Fibroblast of gingiva (primary cell): ENCODE measurements around the gene FAAH.

Experiments
- DNase-seq: peaks from one replicate; pipeline ENCODE4 v3.0.0-alpha.2; 2011; ENCODE audit warnings: low read depth

FAAH gene

DNA sequence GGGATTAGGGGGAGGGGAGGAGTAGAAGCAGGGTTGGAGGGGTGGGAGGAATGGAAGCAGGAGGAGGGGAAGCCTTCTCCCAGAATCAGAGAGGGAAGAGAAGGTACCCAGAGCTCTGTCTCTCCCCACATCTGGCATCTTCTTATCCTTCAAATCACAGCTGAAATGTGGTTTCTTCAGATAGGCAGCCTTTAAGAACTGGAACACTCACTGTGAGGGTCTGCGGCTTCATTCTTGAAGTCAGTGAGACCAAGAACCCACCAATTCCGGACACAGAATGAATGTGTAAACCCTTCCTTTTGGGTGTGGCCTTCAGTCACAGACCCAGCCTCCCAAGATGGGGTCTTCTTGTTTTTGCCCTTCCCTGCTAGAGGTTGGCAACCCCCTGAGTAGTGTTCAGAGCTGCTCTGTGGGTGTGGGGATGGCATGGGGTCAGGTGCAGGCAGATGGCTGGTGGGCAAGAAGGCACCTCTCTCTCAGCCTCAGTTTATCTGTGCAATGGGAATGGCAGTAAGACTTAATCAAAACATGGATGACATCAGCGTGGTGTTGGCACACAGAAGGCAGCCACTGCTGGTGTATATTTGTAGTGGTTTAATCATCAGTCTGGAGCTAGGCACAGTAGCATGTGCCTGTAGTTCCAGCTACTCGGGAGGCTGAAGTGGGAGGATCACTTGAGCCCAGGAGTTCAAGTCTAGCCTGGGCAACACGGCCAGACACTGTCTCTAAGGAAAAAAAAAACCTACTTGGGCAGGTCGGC, 7.2 kb downstream of the FAAH start:
- DNase-seq: peak; percentile 36

DNA sequence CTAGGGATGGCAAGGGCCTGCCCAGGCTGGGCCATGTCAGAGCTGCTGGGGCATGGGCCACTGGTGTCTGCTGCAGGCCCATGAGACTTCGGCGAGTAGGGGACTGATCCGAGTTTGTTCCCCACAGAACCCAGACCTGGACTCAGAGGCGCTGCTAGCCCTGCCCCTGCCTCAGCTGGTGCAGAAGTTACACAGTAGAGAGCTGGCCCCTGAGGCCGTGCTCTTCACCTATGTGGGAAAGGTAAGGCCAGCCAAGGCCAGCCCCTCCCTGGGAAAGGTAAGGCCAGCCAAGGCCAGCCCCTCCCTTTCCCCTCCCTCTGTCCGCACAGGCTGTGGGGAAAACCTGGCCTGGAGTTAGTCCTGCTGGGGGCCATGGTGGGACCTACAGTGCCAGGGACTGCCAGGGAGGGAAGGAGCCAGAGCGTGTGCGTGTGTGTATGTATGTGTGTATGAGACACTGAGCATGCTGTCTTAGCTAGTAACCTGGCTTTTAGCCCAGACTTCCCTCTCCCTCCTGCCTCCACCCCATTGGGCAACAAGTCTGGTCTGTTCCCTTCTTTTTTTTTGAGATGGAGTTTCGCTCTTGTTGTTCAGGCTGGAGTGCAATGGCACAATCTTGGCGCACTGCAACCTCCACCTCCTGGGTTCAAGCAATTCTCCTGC, 8.0 kb downstream of the FAAH start:
- peak; percentile 97 for DNase-seq

DNA sequence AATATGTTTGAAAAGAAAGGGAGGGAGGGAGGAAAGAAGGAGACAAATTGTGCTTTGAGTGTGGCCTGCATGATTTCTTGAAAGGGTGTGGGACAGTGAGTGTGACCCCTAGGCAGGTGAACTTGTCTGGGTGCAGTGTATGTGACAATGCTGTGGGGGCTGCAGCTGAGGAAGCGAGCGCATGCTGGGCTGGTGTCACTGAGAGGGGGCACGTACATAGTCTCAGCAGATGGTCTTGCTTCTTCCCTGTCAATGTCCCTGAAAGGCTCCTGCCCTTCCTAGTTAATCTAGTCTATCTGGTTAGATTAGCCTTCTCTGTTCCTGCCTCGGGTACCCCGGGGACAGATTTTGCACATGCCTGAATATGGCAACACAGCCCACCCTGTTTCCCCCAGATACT, 9.8 kb downstream of the FAAH start:
- no peak for DNase-seq

DNA sequence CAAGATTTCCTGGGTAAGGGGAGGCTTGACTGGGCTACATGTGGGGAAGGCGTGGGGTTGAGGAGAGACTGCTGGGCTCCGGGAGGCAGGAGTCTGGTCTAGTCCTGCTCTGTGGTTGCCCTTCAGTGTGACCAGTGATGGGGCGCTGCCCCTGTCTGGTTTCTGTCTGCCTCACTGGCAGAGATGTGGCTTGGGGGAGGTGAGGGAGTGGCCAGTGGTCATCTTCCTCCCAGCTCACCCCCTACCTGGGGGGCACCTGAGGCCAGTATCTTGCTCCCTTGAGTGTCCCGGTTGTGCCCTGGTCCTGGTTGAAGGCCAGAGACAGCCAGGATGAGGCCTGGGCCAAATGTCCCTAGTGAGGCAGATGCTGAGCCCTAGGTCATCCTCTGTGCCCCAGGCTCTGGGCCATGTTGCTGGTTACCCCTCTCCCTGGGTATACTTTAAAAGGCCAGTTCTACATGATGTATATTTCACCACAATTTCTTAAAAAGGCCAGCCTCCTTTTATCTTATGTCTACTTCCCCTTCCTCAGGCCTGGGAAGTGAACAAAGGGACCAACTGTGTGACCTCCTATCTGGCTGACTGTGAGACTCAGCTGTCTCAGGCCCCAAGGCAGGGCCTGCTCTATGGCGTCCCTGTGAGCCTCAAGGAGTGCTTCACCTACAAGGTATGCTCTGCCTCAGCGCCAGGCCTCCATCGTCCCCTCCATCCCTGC, 10.5 kb downstream of the FAAH start:
- no peak for DNase-seq

DNA sequence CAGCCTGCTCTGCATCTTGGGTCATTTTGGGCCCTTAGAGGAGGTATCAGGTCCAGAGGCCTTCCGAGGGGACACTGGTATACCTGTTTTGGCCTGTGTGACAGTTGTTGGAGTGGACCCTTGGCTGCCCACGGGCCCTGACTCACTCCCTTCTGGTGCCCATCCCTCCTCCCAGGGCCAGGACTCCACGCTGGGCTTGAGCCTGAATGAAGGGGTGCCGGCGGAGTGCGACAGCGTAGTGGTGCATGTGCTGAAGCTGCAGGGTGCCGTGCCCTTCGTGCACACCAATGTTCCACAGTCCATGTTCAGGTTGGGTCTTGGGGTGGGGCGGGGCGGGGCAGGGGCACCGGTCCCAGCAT, 11.1 kb downstream of the FAAH start:
- no peak for DNase-seq

DNA sequence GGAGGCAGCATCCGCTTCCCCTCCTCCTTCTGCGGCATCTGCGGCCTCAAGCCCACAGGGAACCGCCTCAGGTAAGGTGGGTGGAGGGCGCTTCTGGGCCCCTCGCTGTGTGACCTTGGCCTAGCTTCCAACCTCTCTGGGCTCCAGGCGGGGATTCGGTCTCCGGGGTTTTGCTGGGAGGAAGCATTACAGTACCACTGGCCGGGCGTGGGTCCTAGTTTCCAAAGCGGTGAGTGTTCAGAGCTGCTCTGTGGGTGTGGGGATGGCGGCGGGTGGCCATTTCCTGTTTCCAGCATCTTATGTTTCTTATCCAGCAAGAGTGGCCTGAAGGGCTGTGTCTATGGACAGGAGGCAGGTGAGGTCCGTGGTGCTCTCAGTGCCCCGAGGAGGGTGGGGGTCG, 11.6 kb downstream of the FAAH start:
- no peak for DNase-seq

DNA sequence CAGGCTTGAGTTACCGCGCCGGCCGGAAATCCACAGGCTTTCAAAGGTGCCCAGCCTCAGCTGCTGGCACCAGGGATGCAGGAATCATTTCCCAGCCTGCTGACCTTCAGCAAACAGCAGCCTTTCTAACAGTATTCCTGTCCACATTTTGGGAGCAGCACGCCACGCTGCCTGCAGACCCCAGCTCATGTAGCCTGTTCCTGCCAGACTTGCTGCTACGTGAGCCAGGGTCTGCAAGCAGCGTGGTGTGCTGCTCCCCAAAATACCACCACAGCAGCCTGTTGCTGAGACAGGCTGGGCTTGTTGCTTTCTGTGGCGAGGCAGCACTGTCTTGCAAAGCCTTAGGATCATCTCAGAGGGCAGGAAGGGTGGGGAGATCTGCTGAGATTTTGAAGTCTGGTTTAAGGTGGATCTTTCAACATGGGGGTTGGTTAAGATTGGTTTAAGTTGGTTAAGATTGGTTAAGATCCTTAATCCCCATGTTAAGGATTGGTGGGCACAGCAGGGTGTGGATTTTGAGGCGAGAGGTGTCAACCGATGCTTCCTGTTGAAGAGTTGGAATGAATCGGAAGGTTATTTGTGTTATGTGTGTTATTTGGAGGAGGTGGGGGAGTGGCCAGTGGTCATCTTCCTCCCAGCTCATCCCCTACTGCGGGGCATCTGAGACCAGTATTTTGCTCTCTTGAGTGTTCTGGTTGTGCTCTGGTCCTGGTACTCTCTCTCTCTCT, 12.9 kb downstream of the FAAH start:
- no peak for DNase-seq

DNA sequence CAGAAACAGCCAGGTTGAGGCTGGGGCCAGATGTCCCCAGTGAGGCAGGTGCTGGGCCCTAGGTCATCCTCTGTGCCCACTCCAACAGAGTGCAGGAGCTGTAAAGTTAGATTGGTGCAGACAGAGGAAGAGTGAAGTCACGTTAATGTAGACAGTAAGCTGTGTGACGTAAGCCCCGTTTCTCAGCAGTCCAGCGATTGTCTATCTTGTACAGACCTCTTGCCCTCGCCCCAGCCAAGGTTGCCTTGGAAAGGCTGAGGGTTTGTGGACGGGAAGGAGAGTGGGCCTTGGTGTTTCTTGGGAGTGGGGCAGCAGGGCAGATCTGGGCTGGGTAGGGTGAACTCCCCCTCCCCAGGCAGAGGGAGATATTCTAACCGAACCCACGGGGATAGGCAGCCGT, 13.5 kb downstream of the FAAH start:
- DNase-seq: no peak

DNA sequence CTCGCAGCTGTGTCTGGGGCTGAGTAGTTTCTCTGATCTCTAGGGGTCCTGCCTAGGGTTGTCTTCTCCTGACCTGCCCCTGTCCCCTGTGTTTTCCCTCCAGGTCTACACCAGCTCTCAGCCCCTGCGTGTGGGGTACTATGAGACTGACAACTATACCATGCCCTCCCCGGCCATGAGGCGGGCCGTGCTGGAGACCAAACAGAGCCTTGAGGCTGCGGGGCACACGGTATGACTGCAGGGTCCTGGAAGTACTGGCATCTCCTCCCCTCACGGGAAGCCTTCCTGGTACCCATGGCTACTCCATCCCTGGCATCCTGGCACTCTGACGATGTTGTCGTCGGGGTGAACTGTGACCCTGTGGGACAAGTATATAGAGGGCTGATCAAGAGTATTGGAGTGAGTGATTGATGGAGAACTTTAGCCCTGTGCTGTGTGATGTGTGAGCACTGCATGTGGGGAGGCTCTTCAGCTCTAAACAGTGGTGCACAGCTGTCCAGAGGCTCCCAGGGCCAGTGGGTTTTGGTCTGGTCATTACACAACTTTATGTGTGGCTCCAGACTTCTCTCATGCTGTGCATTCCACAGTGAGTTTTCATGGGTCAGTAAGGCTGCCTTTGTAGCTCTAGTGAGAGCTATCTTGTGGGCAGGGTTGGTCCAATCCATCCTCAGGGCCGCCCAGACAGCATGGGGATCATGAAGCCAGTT, 14.4 kb downstream of the FAAH start:
- no peak for DNase-seq

DNA sequence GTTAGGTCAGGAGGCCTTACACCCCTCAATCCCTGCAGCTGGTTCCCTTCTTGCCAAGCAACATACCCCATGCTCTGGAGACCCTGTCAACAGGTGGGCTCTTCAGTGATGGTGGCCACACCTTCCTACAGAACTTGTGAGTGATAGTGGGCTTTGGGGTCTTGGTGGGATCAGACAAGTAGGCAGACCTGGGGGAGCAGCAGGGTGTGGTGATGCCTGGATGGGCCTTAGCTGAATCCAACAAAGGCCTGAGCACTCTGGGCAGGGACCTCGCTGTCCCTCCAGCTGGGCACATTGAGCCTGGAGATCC, 14.9 kb downstream of the FAAH start:
- DNase-seq: no peak

DNA sequence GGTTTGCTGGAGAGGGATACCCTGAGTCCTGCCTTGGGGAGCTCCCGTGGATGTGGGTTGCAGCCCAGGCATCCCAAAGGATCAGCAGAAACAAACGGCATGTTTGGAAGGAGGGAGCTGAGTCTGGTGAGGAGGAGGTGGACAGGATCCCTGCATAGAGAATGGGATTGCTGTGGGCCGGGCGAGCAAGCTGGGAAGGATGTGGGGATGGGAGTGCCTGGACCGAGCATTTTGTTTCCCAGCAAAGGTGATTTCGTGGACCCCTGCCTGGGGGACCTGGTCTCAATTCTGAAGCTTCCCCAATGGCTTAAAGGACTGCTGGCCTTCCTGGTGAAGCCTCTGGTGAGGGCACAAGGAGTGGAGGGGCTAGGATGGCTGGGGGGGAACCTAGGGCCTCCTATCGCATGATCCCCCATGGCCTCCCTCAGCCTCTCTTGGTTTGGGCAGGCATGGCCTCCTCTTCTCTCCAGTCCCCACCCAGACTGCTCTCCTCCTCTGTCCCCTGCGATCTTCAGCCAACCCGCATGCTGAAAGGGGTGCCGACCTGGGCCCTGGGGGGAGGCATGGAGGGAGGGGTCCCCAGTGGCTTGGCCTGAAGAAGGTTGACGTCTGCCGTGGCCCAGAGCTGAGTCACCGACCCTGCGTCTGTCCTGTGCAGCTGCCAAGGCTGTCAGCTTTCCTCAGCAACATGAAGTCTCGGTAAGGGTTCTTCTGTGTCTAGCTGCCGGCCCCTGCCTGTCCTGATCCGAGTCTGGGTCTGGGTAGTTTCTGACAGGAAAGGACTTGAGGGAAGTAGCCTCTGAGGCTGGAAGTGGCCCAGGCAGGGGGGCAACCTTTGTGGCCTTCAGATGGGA, 16.3 kb downstream of the FAAH start:
- peak; percentile 17 for DNase-seq

DNA sequence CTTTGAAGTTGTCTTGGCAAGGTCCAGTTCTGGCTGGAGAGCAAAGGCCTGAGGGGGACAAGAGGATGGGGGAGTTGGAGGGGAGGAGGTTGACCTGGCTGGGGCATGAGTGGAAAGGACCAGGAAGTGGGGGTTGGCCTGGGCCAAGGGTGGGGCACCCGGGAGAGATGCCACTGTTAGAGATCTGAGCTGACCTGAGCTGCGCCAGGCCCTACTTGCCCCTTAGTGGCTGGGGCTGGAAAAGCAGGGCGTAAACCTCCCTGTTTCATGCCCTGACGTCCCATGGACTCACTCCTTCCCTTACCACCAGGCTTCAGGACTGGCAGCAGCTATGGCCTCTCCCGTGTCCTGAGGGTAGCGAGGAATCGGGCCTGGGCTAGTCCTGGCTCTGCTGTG, 16.9 kb downstream of the FAAH start:
- no peak for DNase-seq

DNA sequence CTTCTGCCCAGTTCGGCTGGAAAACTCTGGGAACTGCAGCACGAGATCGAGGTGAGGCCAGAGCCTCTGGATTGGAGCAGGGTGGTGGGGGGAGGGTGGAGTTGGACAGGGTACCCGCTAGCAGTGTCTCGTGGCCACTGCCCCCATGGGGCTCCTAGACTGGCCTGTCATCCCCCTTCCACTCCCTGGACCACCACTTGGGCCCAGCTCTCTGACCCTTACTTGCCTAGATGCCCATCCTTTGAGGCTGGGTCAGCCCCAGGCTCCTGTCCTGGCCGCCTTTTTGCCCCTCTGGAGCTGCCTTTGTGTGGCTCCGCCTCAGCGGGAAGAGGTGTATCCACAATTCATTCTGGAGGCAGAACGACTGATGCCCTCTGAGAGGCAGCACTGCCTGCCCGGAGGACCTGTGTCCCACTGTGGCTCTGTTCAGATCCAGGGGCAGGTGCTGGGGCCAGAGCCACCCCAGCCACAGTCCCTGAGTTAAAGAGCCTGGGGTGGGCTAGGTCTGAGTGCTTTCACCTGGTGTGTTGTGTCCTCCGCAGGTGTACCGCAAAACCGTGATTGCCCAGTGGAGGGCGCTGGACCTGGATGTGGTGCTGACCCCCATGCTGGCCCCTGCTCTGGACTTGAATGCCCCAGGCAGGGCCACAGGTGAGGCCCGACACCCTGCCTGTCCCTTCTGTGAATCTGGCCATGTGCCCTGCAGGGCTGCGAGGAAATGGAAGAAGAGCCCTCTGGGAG, 17.7 kb downstream of the FAAH start:
- DNase-seq: no peak

DNA sequence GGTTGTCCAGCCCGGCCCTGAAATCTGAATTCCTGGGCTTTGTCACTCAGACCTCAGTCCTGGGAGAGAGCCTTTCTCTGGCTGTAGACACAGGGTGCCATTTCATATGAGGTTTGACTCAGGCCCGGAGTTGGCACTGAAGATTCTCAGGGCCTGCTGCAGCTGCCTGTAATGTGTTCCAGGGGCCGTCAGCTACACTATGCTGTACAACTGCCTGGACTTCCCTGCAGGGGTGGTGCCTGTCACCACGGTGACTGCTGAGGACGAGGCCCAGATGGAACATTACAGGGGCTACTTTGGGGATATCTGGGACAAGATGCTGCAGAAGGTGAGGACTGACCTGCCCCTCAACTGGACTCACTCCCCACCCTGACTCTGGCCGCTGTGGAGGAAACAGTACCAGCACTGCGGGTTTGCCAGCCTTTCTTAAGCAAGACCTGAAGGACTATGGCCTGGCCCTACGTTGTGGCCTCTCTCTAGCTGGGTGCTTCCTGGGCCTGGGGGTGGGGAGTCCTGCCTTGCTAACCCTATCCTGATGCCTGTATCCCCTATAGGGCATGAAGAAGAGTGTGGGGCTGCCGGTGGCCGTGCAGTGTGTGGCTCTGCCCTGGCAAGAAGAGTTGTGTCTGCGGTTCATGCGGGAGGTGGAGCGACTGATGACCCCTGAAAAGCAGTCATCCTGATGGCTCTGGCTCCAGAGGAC, 18.9 kb downstream of the FAAH start:
- DNase-seq: no peak

DNA sequence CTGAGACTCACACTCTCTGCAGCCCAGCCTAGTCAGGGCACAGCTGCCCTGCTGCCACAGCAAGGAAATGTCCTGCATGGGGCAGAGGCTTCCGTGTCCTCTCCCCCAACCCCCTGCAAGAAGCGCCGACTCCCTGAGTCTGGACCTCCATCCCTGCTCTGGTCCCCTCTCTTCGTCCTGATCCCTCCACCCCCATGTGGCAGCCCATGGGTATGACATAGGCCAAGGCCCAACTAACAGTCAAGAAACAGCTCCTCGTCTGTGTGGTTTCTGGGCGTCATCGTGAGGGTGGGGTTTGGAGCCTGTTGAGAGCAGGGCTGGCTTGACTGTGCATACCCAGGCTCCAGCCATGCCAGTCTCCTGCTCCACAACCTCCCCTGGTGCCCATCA, 19.5 kb downstream of the FAAH start:
- no peak for DNase-seq

DNA sequence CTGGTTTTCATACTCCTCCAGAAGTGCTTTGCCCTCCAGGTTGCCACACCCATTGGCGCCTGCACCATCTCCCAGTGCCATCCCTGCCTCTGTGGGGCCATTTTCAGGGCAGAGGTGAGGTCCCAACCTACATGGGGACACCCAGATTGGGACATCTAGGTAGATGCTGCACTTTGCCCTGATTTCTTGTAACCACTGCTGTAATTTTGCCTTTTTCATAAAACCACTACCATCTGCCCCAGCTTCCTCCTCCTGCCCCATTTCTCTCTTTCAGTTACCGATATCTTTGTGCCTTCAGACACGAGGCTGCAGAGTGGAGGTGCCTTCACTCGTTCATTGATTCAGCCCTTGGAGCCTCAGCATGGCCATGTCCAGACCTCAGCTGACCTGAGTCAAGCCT, 21.4 kb downstream of the FAAH start:
- DNase-seq: no peak

DNA sequence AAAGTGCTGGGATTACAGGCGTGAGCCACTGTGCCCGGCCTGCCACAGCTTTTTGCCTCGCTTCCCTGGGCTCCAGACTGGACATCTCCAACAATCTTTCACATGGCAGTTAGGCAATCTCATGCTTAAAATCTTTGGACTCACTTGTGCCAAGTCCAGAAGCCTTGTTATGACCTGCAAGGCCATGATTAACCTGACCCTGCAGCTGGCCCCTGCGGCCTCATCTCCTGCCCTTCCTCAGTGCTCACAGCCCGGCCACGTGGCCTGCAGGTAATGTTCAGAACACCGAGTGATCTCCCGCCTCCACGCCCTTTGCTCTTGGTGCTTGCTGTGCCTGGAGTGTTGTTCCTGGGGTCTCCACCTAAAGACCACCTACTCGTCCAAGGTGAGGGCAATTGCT, 24.9 kb downstream of the FAAH start:
- DNase-seq: no peak

DNA sequence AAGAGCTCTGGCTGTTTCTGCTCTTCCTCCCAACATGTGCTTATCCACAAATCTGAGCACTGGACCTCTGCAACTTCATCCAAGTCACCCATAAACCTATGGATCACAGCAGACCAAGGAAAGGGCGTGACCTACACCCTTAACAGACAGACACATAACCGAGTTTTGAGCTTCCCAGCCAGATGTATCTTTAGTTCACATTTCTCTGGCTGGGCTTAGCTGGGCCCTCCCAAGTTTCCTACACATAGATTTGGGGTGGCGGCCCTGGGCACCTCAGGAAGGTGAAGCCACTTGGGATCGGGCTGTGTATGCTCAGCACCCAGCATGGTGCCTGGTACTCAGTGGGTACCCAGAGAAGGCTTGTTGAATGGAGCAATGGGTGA, 26.4 kb downstream of the FAAH start:
- no peak for DNase-seq

DNA sequence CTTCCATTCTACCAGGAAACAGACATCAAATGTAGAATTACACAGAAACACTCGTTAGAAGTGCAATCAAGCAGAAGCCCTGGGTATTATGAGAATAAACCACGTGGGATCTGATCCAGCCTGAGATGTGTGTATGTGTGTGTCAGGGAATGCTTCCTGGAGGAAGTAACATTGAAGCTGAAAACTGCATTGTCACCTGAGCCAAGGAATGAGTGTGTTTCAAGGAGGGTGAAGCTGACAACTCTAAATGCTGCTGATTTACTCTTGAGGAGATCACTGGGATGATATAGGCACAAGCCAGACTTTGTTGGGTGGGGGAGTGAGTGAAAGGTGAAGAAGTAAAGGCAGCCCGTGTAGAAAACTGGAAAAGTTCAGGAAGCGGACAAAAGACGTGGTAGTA, 27.6 kb downstream of the FAAH start:
- no peak for DNase-seq

DNA sequence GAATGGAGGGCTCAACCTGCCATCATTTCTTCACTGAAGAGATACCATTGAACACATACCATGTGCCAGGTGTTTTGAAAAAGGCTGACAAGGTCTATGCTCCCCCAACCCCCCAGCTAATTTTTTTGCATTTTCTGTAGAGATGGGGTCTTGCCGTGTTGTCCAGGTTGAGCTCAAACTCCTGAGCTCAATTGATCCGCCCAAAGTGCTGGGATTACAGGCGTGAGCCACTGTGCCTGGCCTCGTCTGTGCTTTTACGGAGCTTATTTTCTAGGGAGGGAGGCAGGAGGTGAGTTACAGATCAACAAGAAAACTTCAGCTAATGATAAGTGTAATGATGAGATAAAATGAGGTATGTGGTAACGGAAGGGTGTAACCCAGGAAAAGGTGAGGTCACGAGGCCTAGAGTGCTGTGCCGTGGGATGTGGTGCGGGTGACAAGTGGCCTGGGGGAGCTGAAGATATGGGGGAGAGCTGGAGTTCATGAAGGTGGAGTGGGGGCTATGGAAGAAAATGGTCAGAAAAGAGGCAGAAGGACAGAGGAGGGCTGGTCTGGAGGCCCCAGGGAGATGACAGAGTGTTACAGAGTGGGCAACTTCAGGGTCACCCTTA, 28.2 kb downstream of the FAAH start:
- DNase-seq: no peak
